ENCODE results near the gene C1orf141. TPM values are rescaled to one million over a fixed set of nuclear protein-coding genes. Genes with fewer than 3 reads are reported as not detected.

C1orf141 gene
- polyA plus RNA-seq, 3 donors = not detected

- H3K4me3 ChIP-seq (replicated peaks in 1 of 3; ENCODE audit: low read depth in 2 of 3, low read length in 3 of 3) = no peak overlapping the region
- Mint-ChIP-seq H3K4me3 (no peak overlapping the region), H3K27me3 (ENCODE audit: low read depth in 3 of 3) (peaks cover 3 to 10% (median 6%) of the 10 kb centered on the region in 3 donors), H3K27ac (no peak overlapping the region), H3K4me1 (no peaks in the 10 kb centered on the region), H3K9me3 (no peaks in the 10 kb centered on the region), H3K36me3 (no peaks in the 10 kb centered on the region)
- no peak overlapping the region for H3K4me2 ChIP-seq (replicated peaks; ENCODE audit: extremely low read depth, low read length, poor library complexity, severe bottlenecking)
- no peaks in the 10 kb centered on the region for H3K4me1 ChIP-seq (ENCODE audit: control insufficient read depth in 1 of 2, insufficient read depth in 2 of 2, low read length in 2 of 2)
- no peaks in the 10 kb centered on the region for H3K9me3 ChIP-seq (replicated peaks in 1 of 2; ENCODE audit: control insufficient read depth in 1 of 2, insufficient read depth in 1 of 2, low read length in 2 of 2)
- H3K9ac ChIP-seq (ENCODE audit: insufficient read depth, low read length, poor library complexity, severe bottlenecking) = no peak overlapping the region
- H4K20me1 ChIP-seq (ENCODE audit: insufficient read depth, low read length) = no peaks in the 10 kb centered on the region
- 100% methylated on average over 1 of the region's 2 CpGs for WGBS (ENCODE audit: insufficient coverage)
- H3K36me3 ChIP-seq (replicated peaks in 1 of 2; ENCODE audit: control insufficient read depth in 1 of 2, insufficient read depth in 2 of 2, low read length in 2 of 2) = no peaks in the 10 kb centered on the region
- no peak for DNase-seq
- intact Hi-C loops (cut with micrococcal nuclease) = no loop called here
- H2AFZ ChIP-seq (ENCODE audit: insufficient read depth, low read depth, low read length, poor library complexity, severe bottlenecking) = no peak overlapping the region
- TF ChIP-seq, protein P1, sequence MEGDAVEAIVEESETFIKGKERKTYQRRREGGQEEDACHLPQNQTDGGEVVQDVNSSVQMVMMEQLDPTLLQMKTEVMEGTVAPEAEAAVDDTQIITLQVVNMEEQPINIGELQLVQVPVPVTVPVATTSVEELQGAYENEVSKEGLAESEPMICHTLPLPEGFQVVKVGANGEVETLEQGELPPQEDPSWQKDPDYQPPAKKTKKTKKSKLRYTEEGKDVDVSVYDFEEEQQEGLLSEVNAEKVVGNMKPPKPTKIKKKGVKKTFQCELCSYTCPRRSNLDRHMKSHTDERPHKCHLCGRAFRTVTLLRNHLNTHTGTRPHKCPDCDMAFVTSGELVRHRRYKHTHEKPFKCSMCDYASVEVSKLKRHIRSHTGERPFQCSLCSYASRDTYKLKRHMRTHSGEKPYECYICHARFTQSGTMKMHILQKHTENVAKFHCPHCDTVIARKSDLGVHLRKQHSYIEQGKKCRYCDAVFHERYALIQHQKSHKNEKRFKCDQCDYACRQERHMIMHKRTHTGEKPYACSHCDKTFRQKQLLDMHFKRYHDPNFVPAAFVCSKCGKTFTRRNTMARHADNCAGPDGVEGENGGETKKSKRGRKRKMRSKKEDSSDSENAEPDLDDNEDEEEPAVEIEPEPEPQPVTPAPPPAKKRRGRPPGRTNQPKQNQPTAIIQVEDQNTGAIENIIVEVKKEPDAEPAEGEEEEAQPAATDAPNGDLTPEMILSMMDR (IDR thresholded peaks at IDR 0.05) = no peak
- H3K27ac ChIP-seq (ENCODE audit: low read depth in 1 of 2, low read length in 2 of 2) = no peak overlapping the region
- H3K27me3 ChIP-seq (ENCODE audit: control insufficient read depth in 2 of 2, insufficient read depth in 2 of 2, low read length in 2 of 2) = no peaks in the 10 kb centered on the region
- no peaks in the 10 kb centered on the region for H3K79me2 ChIP-seq (ENCODE audit: insufficient read depth, low read length)
Measured at GRCh38 chr1:67169496-67169895, 34.7 kb upstream of the C1orf141 start.

- H3K36me3 Mint-ChIP-seq = no peaks in the 10 kb centered on the region
- intact Hi-C loops (cut with micrococcal nuclease) = no loop called here
Measured at GRCh38 chr1:67166196-67166595, 31.4 kb upstream of the C1orf141 start, which contains the start of gene IL23R. IL23R (plus strand) TSS chr1:67166454; CDS start chr1:67168121, 1,667 bp downstream.

More at GRCh38 chr1:67166196-67166595, 31.4 kb upstream of the C1orf141 start, which contains the start of gene IL23R:
- Histone ChIP-seq H3K4me3 (replicated peaks in 1 of 3; ENCODE audit: low read depth in 2 of 3, low read length in 3 of 3) (no peak within 1 kb of the TSS), H3K4me2 (replicated peaks; ENCODE audit: extremely low read depth, low read length, poor library complexity, severe bottlenecking) (no peak within 1 kb of the TSS), H3K79me2 (ENCODE audit: insufficient read depth, low read length) (no peaks in the 10 kb centered on the region), H3K36me3 (replicated peaks in 1 of 2; ENCODE audit: control insufficient read depth in 1 of 2, insufficient read depth in 2 of 2, low read length in 2 of 2) (no peaks in the 10 kb centered on the region), H3K4me1 (ENCODE audit: control insufficient read depth in 1 of 2, insufficient read depth in 2 of 2, low read length in 2 of 2) (no peaks in the 10 kb centered on the region), H3K27ac (ENCODE audit: low read depth in 1 of 2, low read length in 2 of 2) (no peak within 1 kb of the TSS), H2AFZ (ENCODE audit: insufficient read depth, low read depth, low read length, poor library complexity, severe bottlenecking) (no peak within 1 kb of the TSS), H4K20me1 (ENCODE audit: insufficient read depth, low read length) (no peaks in the 10 kb centered on the region), H3K27me3 (ENCODE audit: control insufficient read depth in 2 of 2, insufficient read depth in 2 of 2, low read length in 2 of 2) (no peaks in the 10 kb centered on the region), H3K9me3 (replicated peaks in 1 of 2; ENCODE audit: control insufficient read depth in 1 of 2, insufficient read depth in 1 of 2, low read length in 2 of 2) (no peaks in the 10 kb centered on the region), H3K9ac (ENCODE audit: insufficient read depth, low read length, poor library complexity, severe bottlenecking) (no peak within 1 kb of the TSS)
- no peaks in the 10 kb centered on the region for H3K4me1 Mint-ChIP-seq
- H3K27me3 Mint-ChIP-seq (ENCODE audit: low read depth in 3 of 3) = peaks cover 5 to 8% (median 6%) of the 10 kb centered on the region in 3 donors
- H3K27ac Mint-ChIP-seq = no peak within 1 kb of the TSS
- peaks cover 0 to 3% (median 0%) of the 10 kb centered on the region in 7 donors for H3K9me3 Mint-ChIP-seq
- TF ChIP-seq, protein P1 (IDR thresholded peaks at IDR 0.05) = no peak
- peak within 1 kb of the TSS in 1 of 2 donors; percentile 7 for H3K4me3 Mint-ChIP-seq
- 92% methylated on average over 3 of the region's 4 CpGs for WGBS (ENCODE audit: insufficient coverage)
- no peak for DNase-seq
